ENCODE data around the gene FOXS1. TPM values are rescaled to one million over a fixed set of nuclear protein-coding genes. Genes with fewer than 3 reads are reported as not detected.

The FOXS1 gene
- total RNA-seq, 4 donors from 2014 or later = 0.32 to 0.38 TPM; not detected in 2

DNA sequence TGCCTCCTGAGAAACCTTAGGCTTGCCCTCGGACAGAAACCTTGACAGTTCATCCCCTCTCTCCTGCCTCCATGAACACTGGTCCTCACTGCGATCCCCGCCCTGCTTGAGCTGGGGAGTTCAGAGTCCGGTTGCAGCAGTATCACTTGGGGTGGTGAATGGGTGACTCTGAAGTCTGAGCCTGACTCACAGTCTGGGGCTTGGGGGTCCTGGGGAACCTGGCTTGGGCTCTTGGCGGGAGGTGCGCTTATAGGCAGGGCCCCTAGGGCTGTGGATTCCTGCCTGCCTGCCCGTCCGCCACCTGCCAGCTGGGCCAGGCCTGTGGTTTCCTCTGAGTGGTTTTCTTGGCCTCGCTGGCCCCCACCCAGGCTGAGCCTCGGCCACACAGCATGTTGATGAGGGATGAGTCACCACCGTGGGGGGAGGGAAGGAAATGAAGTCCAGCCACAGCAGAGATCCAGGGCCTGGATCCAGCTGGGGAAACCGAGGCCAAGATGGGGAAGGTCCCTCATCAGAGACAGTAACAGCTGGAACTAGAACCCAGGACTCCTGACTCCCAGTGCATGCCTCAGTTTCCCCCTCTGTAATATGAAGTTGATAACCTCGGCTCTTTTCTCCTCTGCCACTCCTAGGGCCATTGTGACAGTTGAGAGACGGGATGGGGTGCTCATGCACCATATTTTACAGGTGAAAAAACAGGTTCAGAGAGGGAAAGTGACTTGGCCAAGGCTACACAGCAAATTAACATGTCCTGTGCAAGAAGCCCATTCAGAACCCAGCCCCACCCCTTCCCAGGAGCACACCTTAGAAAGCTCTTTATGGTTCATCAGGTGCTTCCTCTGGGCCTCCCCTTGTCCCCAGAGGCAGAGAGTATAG lies 9.2 kb downstream of the FOXS1 start:
- H3K27me3 ChIP-seq = peaks cover 0 to 26% (median 0%) of the 10 kb centered on the region in 4 donors
- no peaks in the 10 kb centered on the region for H3K36me3 ChIP-seq
- H3K4me3 ChIP-seq = no peak overlapping the region
- 17 to 36% methylated on average over 2 to 10 of the region's 14 CpGs for WGBS, 2 donors
- peak overlapping the region in 1 of 4 donors; percentile 10 for H3K27ac ChIP-seq
- H3K9me3 ChIP-seq = no peaks in the 10 kb centered on the region
- H3K4me1 ChIP-seq = peaks cover 3 to 23% (median 19%) of the 10 kb centered on the region in 3 donors
- intact Hi-C loops (cut with DNase I) = no loop called here
- TF ChIP-seq, protein P1, sequence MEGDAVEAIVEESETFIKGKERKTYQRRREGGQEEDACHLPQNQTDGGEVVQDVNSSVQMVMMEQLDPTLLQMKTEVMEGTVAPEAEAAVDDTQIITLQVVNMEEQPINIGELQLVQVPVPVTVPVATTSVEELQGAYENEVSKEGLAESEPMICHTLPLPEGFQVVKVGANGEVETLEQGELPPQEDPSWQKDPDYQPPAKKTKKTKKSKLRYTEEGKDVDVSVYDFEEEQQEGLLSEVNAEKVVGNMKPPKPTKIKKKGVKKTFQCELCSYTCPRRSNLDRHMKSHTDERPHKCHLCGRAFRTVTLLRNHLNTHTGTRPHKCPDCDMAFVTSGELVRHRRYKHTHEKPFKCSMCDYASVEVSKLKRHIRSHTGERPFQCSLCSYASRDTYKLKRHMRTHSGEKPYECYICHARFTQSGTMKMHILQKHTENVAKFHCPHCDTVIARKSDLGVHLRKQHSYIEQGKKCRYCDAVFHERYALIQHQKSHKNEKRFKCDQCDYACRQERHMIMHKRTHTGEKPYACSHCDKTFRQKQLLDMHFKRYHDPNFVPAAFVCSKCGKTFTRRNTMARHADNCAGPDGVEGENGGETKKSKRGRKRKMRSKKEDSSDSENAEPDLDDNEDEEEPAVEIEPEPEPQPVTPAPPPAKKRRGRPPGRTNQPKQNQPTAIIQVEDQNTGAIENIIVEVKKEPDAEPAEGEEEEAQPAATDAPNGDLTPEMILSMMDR (IDR thresholded peaks at IDR 0.05) = no peak
- TF ChIP-seq POLR2A (IDR thresholded peaks at IDR 0.05) = no peak
- no peak for DNase-seq

DNA sequence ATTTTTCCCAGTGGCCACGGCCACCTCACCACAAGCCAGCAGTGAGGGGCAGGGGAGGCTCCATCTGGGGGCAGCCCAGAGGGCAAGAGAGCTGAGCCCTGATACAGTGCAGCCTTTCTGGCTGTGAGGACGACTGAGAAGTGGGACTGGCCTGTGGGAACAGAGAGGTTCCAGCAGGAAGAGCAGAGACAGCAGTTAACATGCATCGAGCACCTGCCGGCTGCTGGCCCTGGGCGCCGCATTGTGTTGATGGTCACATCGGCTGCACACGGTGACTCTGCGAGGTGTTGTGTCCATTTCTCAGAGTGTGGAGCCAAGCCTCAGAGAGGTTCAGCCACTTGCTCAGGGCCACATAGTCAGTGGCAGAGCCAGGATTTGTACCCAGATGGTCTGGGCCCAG lies 9.8 kb downstream of the FOXS1 start:
- peak overlapping the region in 1 of 4 donors; percentile 10 for H3K27ac ChIP-seq
- no peak for DNase-seq
- H3K4me3 ChIP-seq = no peak overlapping the region
- no peaks in the 10 kb centered on the region for H3K36me3 ChIP-seq
- intact Hi-C loops (cut with DNase I) = no loop called here
- H3K27me3 ChIP-seq = peaks cover 0 to 22% (median 0%) of the 10 kb centered on the region in 4 donors
- H3K4me1 ChIP-seq = peaks cover 3 to 23% (median 19%) of the 10 kb centered on the region in 3 donors
- no peaks in the 10 kb centered on the region for H3K9me3 ChIP-seq
- WGBS, 2 donors = 80% methylated on average over 1 of the region's 9 CpGs
- TF ChIP-seq, protein P1 (IDR thresholded peaks at IDR 0.05) = no peak
- TF ChIP-seq POLR2A (IDR thresholded peaks at IDR 0.05) = no peak

DNA sequence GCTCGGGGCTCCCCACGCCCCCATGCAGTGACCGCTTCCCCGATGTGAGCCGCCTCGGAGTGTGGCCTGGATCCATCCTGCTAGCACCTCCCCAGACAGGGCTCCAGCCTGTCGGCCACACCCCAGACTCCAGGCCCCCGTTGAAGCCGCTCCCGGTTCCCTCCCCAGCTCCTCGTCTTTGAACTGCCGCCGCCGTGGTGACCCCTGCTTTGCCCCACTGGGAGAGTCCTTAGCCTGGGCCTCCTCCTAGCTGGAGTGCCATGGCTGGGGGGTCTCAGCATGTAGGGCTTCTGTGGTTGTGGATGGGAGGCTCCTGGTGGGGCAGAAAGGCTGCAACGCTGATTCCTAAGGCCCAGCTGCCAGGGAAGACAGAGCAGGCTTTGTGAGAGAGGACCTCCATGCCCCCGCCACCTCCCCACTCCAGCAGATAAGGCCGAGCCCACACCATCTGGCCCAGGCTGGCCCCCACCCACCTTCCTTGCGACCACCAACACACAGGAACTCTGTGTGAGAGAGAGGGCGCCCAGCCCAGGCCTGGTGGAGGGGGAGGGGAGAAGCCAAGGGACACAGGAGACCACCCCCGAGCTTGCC lies 11.4 kb downstream of the FOXS1 start:
- peaks cover 3 to 23% (median 19%) of the 10 kb centered on the region in 3 donors for H3K4me1 ChIP-seq
- H3K27me3 ChIP-seq = peaks cover 0 to 22% (median 0%) of the 10 kb centered on the region in 4 donors
- WGBS, 2 donors = no CpG with 5 or more reads among the region's 20 CpGs
- no peak for DNase-seq
- H3K27ac ChIP-seq = no peak overlapping the region
- H3K9me3 ChIP-seq = no peaks in the 10 kb centered on the region
- TF ChIP-seq, protein P1 (IDR thresholded peaks at IDR 0.05) = no peak
- no peak for TF ChIP-seq POLR2A (IDR thresholded peaks at IDR 0.05)
- H3K36me3 ChIP-seq = no peaks in the 10 kb centered on the region
- intact Hi-C loops (cut with DNase I) = no loop called here
- H3K4me3 ChIP-seq = no peak overlapping the region

DNA sequence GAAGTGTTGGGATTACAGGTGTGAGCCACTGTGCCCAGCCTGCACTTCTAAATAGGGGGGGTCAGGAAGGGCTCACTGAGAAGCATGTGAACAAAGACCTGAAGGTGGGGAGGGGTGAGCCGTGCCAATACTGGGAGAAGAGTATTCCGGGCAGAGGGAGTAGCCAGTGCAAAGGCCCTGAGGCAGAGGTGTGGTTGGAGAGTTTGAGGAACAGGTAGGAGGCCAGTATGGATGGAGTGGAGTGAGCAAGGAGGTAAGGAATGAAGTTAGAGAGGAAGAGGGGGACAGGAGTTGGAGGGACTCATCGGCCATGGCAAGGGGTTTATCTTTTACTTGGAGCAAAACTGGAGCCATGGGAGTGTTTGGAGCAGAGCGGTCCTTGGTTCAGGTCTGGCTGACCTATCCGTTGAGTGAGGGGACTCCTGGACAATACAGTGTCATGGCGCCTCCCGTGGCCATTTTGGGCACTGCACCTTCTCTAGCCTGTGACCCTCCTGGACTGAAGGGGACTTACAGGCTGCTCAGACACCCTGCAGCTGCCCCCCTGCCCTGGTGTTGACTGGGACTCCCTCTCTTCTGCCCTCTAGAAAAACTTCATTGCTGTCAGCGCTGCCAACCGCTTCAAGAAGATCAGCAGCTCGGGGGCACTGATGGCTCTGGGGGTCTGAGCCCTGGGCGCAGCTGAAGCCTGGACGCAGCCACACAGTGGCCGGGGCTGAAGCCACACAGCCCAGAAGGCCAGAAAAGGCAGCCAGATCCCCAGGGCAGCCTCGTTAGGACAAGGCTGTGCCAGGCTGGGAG lies 12.1 kb downstream of the FOXS1 start:
- H3K36me3 ChIP-seq = no peaks in the 10 kb centered on the region
- TF ChIP-seq POLR2A (IDR thresholded peaks at IDR 0.05) = no peak
- TF ChIP-seq, protein P1 (IDR thresholded peaks at IDR 0.05) = peak in 5 of 6 experiments; percentile 45 to 72 (median 54)
- H3K4me1 ChIP-seq = peaks cover 3 to 23% (median 19%) of the 10 kb centered on the region in 3 donors
- H3K4me3 ChIP-seq = no peak overlapping the region
- no peak for DNase-seq
- H3K9me3 ChIP-seq = no peaks in the 10 kb centered on the region
- intact Hi-C loops (cut with DNase I) = no loop called here
- peaks cover 0 to 18% (median 0%) of the 10 kb centered on the region in 4 donors for H3K27me3 ChIP-seq
- WGBS, 2 donors = 35 to 41% methylated on average over 7 of the region's 14 CpGs
- no peak overlapping the region for H3K27ac ChIP-seq

Data from esophagus squamous epithelium (tissue), 5 donors.